Adrenal gland (tissue), 12 donors: Measurements from ENCODE around the gene TP53TG5. TPM values are rescaled to one million over a fixed set of nuclear protein-coding genes. Genes with fewer than 3 reads are reported as not detected.

Experiments
- DNase-seq, 7 donors: peaks; one replicate each; pipeline ENCODE4 v3.0.0-alpha.2; 2019 to 2020
- H3K27ac ChIP-seq, 5 donors: fragments of 200-600 bp; sonication (generic) in 4 of 5; 1 replicate in 3 of 5; 2 replicates in 2 of 5; pipeline versions ENCODE4 v1.5.1 to v1.8.0; 2016 to 2020; ENCODE audit warnings: mild to moderate bottlenecking in 1 of 5
- H3K27me3 ChIP-seq: fragments of 200-600 bp; 2 replicates; pipeline ENCODE4 v1.8.0; 2021
- H3K36me3 ChIP-seq, 2 donors: fragments of 200-600 bp; replicated peaks in 1 of 2; 1 replicate in 1 of 2; 2 replicates in 1 of 2; pipeline versions ENCODE4 v1.5.1 to v1.8.0; 2018 to 2022
- H3K4me1 ChIP-seq, 2 donors: fragments of 200-600 bp; replicated peaks in 1 of 2; 1 replicate in 1 of 2; 2 replicates in 1 of 2; pipeline versions ENCODE4 v1.5.1 to v1.8.0; 2018 to 2021
- H3K4me3 ChIP-seq, 4 donors: fragments of 200-600 bp; sonication (generic) in 3 of 4; one replicate each; pipeline ENCODE4 v1.5.1; 2016 to 2018
- H3K9me3 ChIP-seq, 3 donors: fragments of 200-600 bp; sonication (generic) in 1 of 3; replicated peaks in 1 of 3; 1 replicate in 2 of 3; 2 replicates in 1 of 3; pipeline versions ENCODE4 v1.5.1 to v1.8.0; 2016 to 2021
- CTCF ChIP-seq, 6 experiments: fragments of 450-650 bp in 4 of 6; fragments of 200-600 bp in 2 of 6; sonication (generic) in 1 of 6; IDR thresholded peaks; 1 replicate in 5 of 6; 2 replicates in 1 of 6; pipeline versions ENCODE4 v1.5.1 to v1.8.0; 2016 to 2021; ENCODE audit warnings: antibody characterized with exemption in 6 of 6, mild to moderate bottlenecking in 2 of 6, moderate library complexity in 1 of 6
- POLR2A ChIP-seq, 2 donors: fragments of 450-650 bp; IDR thresholded peaks; one replicate each; pipeline ENCODE4 v1.6.1; 2017; ENCODE audit warnings: antibody characterized with exemption in 2 of 2, mild to moderate bottlenecking in 2 of 2, moderate library complexity in 1 of 2
- WGBS, 4 donors: extraction: QIAGEN DNeasy Blood & Tissue Kit in 2 of 4; methylation state at CpG; one replicate each; pipeline versions ENCODE4 v1.1.5 to v1.1.7; 2013 to 2017; 5-methylcytosine and 5-hydroxymethylcytosine counted together
- intact Hi-C, 2 donors: fragments of 100-400 bp; cut with DNase I; formaldehyde crosslinking; loops; one replicate each; pipeline versions ENCODE4 v1.14.1 to v1.15.0; 2022 to 2023
- polyA plus RNA-seq, 3 donors: library from polyadenylated mRNA; stranded (reverse); fragments of 200-250 nt in 2 of 3; fragments of 350-450 nt in 1 of 3; fragmentation: Illumina TruSeq in 1 of 3; extraction: RNeasy Lipid Tissue Mini Kit (QIAGEN cat#74804) in 1 of 3; gene quantifications; one replicate each; pipeline ENCODE4 v1.2.3, GENCODE V29; 2013 to 2014
- total RNA-seq, 9 donors: library from RNA; depleted of rRNA in 4 of 9; stranded (reverse); fragments of >200 nt in 4 of 9; fragments of 120-200 nt in 1 of 9; fragmentation: NEBNext Ultra II Directional in 1 of 9; extraction: Animal tissue kit (Norgen Biotek cat#: 25700) in 1 of 9; gene quantifications; one replicate each; pipeline versions ENCODE4 v1.1.0 to v1.2.4, GENCODE V29; 2013 to 2023
- donor health status: healthy with polysubstance abuse.
- donor health status: Bipolar disorder and iron deficiency.
- donor health status: DM: yes; HTN: yes; CAD: no.
- donor health status: DM: no; HTN: no; CAD: no.
- donor health status: DM: no; HTN: no; CAD: no.
- donor health status: DM: yes; HTN: yes; CAD: no.

Gene TP53TG5
- total and polyA plus RNA-seq, 12 donors, result 0.24 to 0.78 (median 0.49) TPM; not detected in 8

- no peak overlapping the region for H3K27ac ChIP-seq
- intact Hi-C loops, result no loop called here
These were observed 38.8 kb upstream of the TP53TG5 start for GRCh38 chr20:45416917-45417316.

GRCh38 chr20:45415822-45416637 lies 37.9 kb upstream of the TP53TG5 start, which contains the start of gene PIGT:
TSS of gene PIGT (plus strand) at chr20:45416141. CDS start at chr20:45416157, 16 bp downstream.
- DNase-seq, result peak; percentile 78 to 94 (median 86)
- Histone ChIP-seq H3K4me1 (peaks cover 6 to 36% of the 10 kb centered on the region in 2 donors), H3K27me3 (no peaks in the 10 kb centered on the region), H3K4me3 (peak within 1 kb of the TSS; percentile 20 to 99 (median 82)), H3K9me3 (no peaks in the 10 kb centered on the region), H3K36me3 (peaks cover 0 to 22% of the 10 kb centered on the region in 2 donors), H3K27ac (peak within 1 kb of the TSS in 4 of 5 donors; percentile 33 to 90 (median 76))
- TF ChIP-seq CTCF (IDR thresholded peaks at IDR 0.05), result peak in 1 of 6 experiments; percentile 8
- TF ChIP-seq POLR2A (IDR thresholded peaks at IDR 0.05), result peak; percentile 70 to 88
- intact Hi-C loops, result no loop called here
- 0 to 1% (median 0%) methylated on average over 8 to 52 of the region's 52 CpGs for WGBS, 4 donors

More at GRCh38 chr20:45416917-45417316, 38.8 kb upstream of the TP53TG5 start:
- no peak for DNase-seq
- H3K27me3 ChIP-seq, result no peaks in the 10 kb centered on the region
- TF ChIP-seq CTCF (IDR thresholded peaks at IDR 0.05) (no peak), POLR2A (IDR thresholded peaks at IDR 0.05) (no peak)
- H3K9me3 ChIP-seq, result no peaks in the 10 kb centered on the region
- H3K4me3 ChIP-seq, result peak overlapping the region in 1 of 4 donors; percentile 99
- H3K4me1 ChIP-seq, result peaks cover 6 to 33% of the 10 kb centered on the region in 2 donors
- peaks cover 0 to 30% of the 10 kb centered on the region in 2 donors for H3K36me3 ChIP-seq
- 68 to 79% (median 75%) methylated on average over 2 of the region's 2 CpGs for WGBS, 4 donors

- H3K9me3 ChIP-seq, result no peaks in the 10 kb centered on the region
- WGBS, 4 donors, result 69 to 86% (median 76%) methylated on average over 2 to 3 of the region's 3 CpGs
- no peak for DNase-seq
- intact Hi-C loops, result no loop called here
- H3K27ac ChIP-seq, result no peak overlapping the region
- H3K4me3 ChIP-seq, result no peak overlapping the region
- H3K4me1 ChIP-seq, result peaks cover 6 to 30% of the 10 kb centered on the region in 2 donors
- no peaks in the 10 kb centered on the region for H3K27me3 ChIP-seq
- TF ChIP-seq POLR2A (IDR thresholded peaks at IDR 0.05) (no peak), CTCF (IDR thresholded peaks at IDR 0.05) (no peak)
- peaks cover 0 to 12% of the 10 kb centered on the region in 2 donors for H3K36me3 ChIP-seq
These were observed 35.4 kb upstream of the TP53TG5 start for GRCh38 chr20:45413479-45413878.

- peaks cover 6 to 36% of the 10 kb centered on the region in 2 donors for H3K4me1 ChIP-seq
- H3K36me3 ChIP-seq, result peaks cover 0 to 12% of the 10 kb centered on the region in 2 donors
- TF ChIP-seq CTCF (IDR thresholded peaks at IDR 0.05), result no peak
- TF ChIP-seq POLR2A (IDR thresholded peaks at IDR 0.05), result no peak
- 72 to 85% (median 76%) methylated on average over 5 of the region's 5 CpGs for WGBS, 4 donors
- no peaks in the 10 kb centered on the region for H3K9me3 ChIP-seq
- H3K27me3 ChIP-seq, result no peaks in the 10 kb centered on the region
- no peak overlapping the region for H3K4me3 ChIP-seq
- DNase-seq, result no peak
- intact Hi-C loops, result no loop called here
- no peak overlapping the region for H3K27ac ChIP-seq
These were observed 34.5 kb upstream of the TP53TG5 start for GRCh38 chr20:45412653-45413052.
